Adipocyte (in vitro differentiated cells): ENCODE results near the gene ITSN1.
"Not testable (repeated sequence)": the region's sequence is repeated elsewhere in the genome, so short reads cannot be mapped to it uniquely, and the experiment has no call there.

Experiments used
- DNase-seq: peaks from one replicate; pipeline ENCODE4 v3.0.0-alpha.2; 2015; ENCODE audit warnings: low read depth
- H3K27me3 ChIP-seq: replicated peaks from 2 replicates; pipeline ENCODE4 v1.7.0; 2013; ENCODE audit warnings: mild to moderate bottlenecking, low read length, moderate library complexity; ENCODE audit not compliant: control insufficient read depth, insufficient read depth
- H3K36me3 ChIP-seq: 2 replicates; pipeline ENCODE4 v1.7.0; 2013; ENCODE audit warnings: low read length, mild to moderate bottlenecking, moderate library complexity; ENCODE audit not compliant: control insufficient read depth, insufficient read depth, severe bottlenecking
- H3K4me1 ChIP-seq: 2 replicates; pipeline ENCODE4 v1.7.0; 2013; ENCODE audit warnings: mild to moderate bottlenecking, low read length, moderate library complexity; ENCODE audit not compliant: control insufficient read depth, insufficient read depth
- H3K4me3 ChIP-seq: 2 replicates; pipeline ENCODE4 v1.7.0; 2013; ENCODE audit warnings: mild to moderate bottlenecking, low read length, moderate library complexity
- H3K9ac ChIP-seq: 2 replicates; pipeline ENCODE4 v1.7.0; 2013; ENCODE audit warnings: mild to moderate bottlenecking, low read length, moderate library complexity
- H3K9me3 ChIP-seq: 2 replicates; pipeline ENCODE4 v1.7.0; 2013; ENCODE audit warnings: mild to moderate bottlenecking, low read length, moderate library complexity; ENCODE audit not compliant: control insufficient read depth

Gene ITSN1

DNA sequence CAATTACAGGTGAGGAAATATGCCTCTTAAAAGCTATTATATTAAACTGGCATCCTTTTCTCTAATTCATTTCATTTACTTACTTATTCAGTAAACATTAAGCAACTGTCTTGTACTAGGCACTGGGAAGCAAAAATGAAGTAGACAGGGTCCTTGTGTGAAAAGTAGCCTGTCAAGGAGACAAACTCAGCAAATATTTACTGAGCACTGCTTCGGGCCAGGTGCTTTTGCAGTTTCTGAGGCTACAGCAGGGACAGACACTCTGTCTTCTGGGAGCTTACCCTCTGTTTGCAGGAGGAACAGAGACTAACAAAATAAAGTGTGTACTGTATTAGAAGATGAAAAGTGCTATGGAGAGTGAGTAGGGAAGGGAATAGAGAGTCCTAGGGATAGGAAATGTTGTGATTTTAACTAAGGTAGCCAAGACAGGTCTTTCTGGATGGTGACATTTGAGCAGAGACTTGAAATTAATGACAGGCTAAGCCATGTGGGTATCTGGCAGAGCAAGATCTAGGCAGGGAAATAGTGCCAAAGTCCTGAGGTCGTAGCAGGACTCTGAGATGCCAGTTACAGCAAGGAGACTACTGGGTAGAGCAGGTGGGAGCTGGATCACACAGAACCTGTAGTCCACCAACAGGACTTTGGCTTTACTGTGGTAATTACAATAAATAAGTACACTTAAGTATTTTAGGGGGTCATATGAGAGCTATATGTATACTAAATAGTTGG, 133.0 kb downstream of the ITSN1 start:
- Histone ChIP-seq H3K9me3 (no peaks in the 10 kb centered on the region), H3K9ac (no peak overlapping the region), H3K36me3 (peaks cover 73% of the 10 kb centered on the region), H3K4me3 (no peak overlapping the region), H3K4me1 (peaks cover 1% of the 10 kb centered on the region), H3K27me3 (no peaks in the 10 kb centered on the region)
- DNase-seq, result no peak

- Histone ChIP-seq H3K4me1 (peaks cover 41% of the 10 kb centered on the region), H3K36me3 (peaks cover 48% of the 10 kb centered on the region), H3K27me3 (no peaks in the 10 kb centered on the region), H3K4me3 (no peak overlapping the region), H3K9ac (peak overlapping the region; percentile 28), H3K9me3 (no peaks in the 10 kb centered on the region)
- DNase-seq, result peak; percentile 57
Measured at GRCh38 chr21:33780631-33781030, 138.3 kb downstream of the ITSN1 start.

- Histone ChIP-seq H3K36me3 (peaks cover 44% of the 10 kb centered on the region), H3K9me3 (no peaks in the 10 kb centered on the region), H3K4me3 (no peak overlapping the region), H3K4me1 (peaks cover 41% of the 10 kb centered on the region), H3K27me3 (no peaks in the 10 kb centered on the region), H3K9ac (no peak overlapping the region)
- no peak for DNase-seq
Measured at GRCh38 chr21:33781121-33781520, 138.8 kb downstream of the ITSN1 start.

DNA sequence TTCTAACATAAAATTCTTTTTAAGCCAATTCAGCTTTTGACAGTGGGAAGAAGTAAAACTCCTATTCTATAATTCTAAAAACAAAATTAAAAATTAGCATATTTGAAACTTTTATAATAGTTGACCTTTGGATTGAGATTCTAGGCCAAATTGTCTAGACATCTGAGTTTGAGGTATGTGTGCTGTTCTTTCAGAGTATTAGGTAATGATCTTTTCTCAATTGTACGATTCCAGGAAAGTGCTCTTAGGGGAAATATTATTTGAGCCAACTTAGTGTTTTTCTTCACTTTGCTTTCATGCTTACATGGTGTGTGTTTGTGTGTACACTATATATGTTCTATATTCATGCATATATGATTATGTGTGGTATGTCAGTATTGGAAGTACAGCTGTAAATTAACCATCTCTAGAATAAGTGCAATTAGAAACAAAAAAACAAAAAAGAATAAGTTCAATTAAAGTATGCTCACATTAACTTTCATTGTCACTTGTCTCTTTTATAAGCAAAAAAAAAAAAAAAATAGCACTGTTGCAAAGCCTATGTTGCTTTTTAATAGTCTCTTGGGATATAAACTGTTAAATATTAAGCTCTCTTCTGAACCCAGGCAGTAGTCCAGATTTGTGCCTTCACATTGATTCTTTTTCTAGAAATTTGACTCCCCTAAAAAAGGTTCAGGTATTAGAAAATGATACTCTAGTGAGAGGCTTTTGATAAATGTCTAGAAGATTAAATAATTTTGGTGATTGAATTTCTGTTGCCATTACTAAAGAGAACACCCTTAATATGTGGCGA, 141.1 kb downstream of the ITSN1 start:
- no peaks in the 10 kb centered on the region for H3K27me3 ChIP-seq
- peaks cover 47% of the 10 kb centered on the region for H3K4me1 ChIP-seq
- no peaks in the 10 kb centered on the region for H3K9me3 ChIP-seq
- H3K9ac ChIP-seq, result peak overlapping the region; percentile 69
- peak overlapping the region; percentile 27 for H3K4me3 ChIP-seq
- H3K36me3 ChIP-seq, result peaks cover 54% of the 10 kb centered on the region
- no peak for DNase-seq

GRCh38 chr21:33787431-33787830, 145.1 kb downstream of the ITSN1 start:
- Histone ChIP-seq H3K36me3 (peaks cover 33% of the 10 kb centered on the region), H3K9ac (no peak overlapping the region), H3K9me3 (no peaks in the 10 kb centered on the region), H3K4me1 (peaks cover 40% of the 10 kb centered on the region), H3K4me3 (no peak overlapping the region), H3K27me3 (no peaks in the 10 kb centered on the region)
- no peak for DNase-seq

GRCh38 chr21:33788438-33788837, 146.1 kb downstream of the ITSN1 start:
- H3K36me3 ChIP-seq, result peaks cover 32% of the 10 kb centered on the region
- not testable (repeated sequence) for DNase-seq, H3K4me3 ChIP-seq, H3K9me3 ChIP-seq, H3K27me3 ChIP-seq, H3K9ac ChIP-seq
- H3K4me1 ChIP-seq, result peaks cover 32% of the 10 kb centered on the region

DNA sequence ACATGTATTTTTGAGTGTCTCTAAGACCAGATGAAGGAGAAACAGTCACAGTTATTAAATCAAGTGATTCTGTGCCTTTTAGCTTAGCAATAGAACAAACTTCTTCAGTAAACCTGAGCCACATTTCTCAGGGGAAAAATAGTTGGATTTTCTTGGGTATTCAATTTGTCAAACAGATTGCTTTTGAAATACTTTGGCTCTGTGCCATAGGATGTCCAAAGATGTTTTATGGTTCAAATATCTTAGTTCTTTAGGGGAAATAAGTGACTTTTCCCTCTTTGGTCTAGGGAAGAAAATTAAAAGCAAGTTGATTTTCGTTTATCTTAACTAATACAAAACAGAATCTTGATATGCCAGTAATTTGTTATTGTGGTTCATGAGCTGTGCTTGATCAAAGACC, 147.4 kb downstream of the ITSN1 start:
- peaks cover 35% of the 10 kb centered on the region for H3K36me3 ChIP-seq
- H3K27me3 ChIP-seq, result no peaks in the 10 kb centered on the region
- DNase-seq, result peak; percentile 77
- H3K9me3 ChIP-seq, result no peaks in the 10 kb centered on the region
- peaks cover 22% of the 10 kb centered on the region for H3K4me1 ChIP-seq
- H3K9ac ChIP-seq, result no peak overlapping the region
- peak overlapping the region; percentile 50 for H3K4me3 ChIP-seq

DNA sequence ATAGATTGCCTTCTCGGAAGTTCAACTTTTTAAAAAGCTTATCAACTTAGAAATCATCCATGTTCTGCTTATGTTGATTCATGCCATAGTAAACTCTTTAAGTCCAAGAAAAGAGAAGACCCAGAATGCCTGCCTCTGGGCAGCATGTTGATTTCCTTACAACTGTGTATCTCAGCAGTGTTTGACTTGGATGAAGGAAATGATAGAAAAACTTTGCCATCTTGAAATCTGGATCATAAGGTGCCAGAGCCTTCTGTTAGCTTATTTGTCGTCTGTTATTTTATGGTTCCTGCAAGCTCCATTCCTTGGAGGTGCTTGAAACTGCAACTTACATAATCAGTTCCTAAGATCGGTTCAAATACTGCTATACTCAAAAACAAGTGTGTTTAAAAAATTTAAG, 148.8 kb downstream of the ITSN1 start:
- Histone ChIP-seq H3K4me1 (peaks cover 20% of the 10 kb centered on the region), H3K9ac (no peak overlapping the region), H3K36me3 (peaks cover 39% of the 10 kb centered on the region), H3K4me3 (no peak overlapping the region), H3K27me3 (no peaks in the 10 kb centered on the region), H3K9me3 (no peaks in the 10 kb centered on the region)
- DNase-seq, result no peak

GRCh38 chr21:33794596-33794995, 152.3 kb downstream of the ITSN1 start:
- H3K4me1 ChIP-seq, result peaks cover 32% of the 10 kb centered on the region
- peaks cover 43% of the 10 kb centered on the region for H3K36me3 ChIP-seq
- no peaks in the 10 kb centered on the region for H3K9me3 ChIP-seq
- no peak for DNase-seq
- no peak overlapping the region for H3K9ac ChIP-seq
- H3K27me3 ChIP-seq, result no peaks in the 10 kb centered on the region
- no peak overlapping the region for H3K4me3 ChIP-seq

DNA sequence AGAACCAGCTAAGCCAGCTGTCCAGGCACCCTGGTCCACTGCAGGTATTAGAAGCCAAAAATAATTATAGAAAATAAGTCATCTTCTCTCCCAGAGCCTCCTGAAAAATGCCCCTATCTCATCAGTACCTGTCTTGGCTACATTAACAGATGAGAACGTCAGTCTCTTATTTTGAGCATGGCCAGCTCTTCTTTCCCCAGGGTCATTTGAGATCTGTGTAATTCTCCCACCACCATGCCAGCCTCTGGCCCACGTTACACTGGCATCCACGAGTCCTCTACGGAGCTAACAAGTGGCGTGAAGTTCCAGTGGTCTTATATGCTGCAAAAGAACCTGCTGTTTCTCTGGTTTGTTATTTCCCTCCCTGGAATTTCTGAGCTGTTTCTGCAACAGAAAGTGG, 155.3 kb downstream of the ITSN1 start:
- H3K4me3 ChIP-seq, result no peak overlapping the region
- peaks cover 55% of the 10 kb centered on the region for H3K36me3 ChIP-seq
- H3K4me1 ChIP-seq, result peaks cover 52% of the 10 kb centered on the region
- no peak for DNase-seq
- no peaks in the 10 kb centered on the region for H3K9me3 ChIP-seq
- peak overlapping the region; percentile 36 for H3K9ac ChIP-seq
- no peaks in the 10 kb centered on the region for H3K27me3 ChIP-seq

DNA sequence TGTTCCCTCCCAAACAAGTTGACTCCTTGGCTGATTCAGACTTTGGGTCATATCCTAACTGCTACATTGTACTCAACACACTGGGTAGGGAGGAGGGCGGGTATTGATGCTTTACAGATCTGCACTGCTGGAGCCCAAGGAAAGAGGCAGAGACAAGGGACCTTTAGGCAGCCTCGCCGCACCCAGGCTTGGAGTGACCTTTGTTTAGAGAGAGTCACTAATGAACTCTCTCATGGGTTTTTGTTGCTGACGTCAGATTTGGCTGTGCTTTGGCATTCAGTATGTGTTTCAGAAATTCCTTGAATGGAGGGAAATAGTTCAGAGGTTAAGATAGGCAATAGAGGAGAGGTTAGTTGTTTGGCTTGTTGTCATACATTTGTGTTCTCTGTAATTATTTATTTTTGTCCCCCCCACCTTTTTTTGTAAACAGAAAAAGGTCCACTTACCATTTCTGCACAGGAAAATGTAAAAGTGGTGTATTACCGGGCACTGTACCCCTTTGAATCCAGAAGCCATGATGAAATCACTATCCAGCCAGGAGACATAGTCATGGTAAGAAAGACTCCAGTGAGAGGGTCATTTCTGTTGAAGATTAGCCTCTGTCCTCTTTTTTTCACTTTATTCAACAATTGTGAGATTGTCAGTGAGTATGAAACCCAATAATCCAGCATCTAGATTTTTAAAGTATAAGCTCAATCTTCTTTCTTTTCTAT, 157.2 kb downstream of the ITSN1 start:
- no peaks in the 10 kb centered on the region for H3K27me3 ChIP-seq
- no peaks in the 10 kb centered on the region for H3K9me3 ChIP-seq
- H3K4me1 ChIP-seq, result peaks cover 60% of the 10 kb centered on the region
- H3K36me3 ChIP-seq, result peaks cover 61% of the 10 kb centered on the region
- peak overlapping the region; percentile 51 for H3K4me3 ChIP-seq
- H3K9ac ChIP-seq, result peak overlapping the region; percentile 75
- DNase-seq, result no peak
